ENCODE results near the gene CCDC127. TPM values are rescaled to one million over a fixed set of nuclear protein-coding genes. Genes with fewer than 3 reads are reported as not detected.
A peak's percentile ranks its signal among the peaks of the same experiment; 100 is the strongest.

Gene CCDC127
- total and polyA plus RNA-seq, 2 of the 13 experiments (the other 11 are each of a cell fraction or from before 2014, with no cell fraction given) = 2.9 to 4.3 TPM

GRCh38 chr5:219991-220390 is 2.0 kb upstream of the CCDC127 start:
- Histone ChIP-seq H3K36me3 (replicated peaks in 1 of 2; ENCODE audit: control insufficient read depth in 1 of 2, insufficient read depth in 2 of 2, low read length in 2 of 2) (peaks cover 9 to 12% of the 10 kb centered on the region in 2 experiments; a peak in 4 of 5 replicates), H4K20me1 (ENCODE audit: insufficient read depth, low read length) (peaks cover 37% of the 10 kb centered on the region), H3K9ac (ENCODE audit: insufficient read depth, low read depth, low read length) (peak overlapping the region; percentile 93), H3K9me3 (ENCODE audit: low read length) (no peaks in the 10 kb centered on the region), H3K4me3 (replicated peaks in 1 of 3; ENCODE audit: insufficient read depth in 1 of 3, low read depth in 2 of 3, low read length in 3 of 3) (peak overlapping the region; percentile 81 to 99 (median 93)), H3K4me2 (ENCODE audit: low read depth, low read length) (peak overlapping the region; percentile 94), H3K27ac (ENCODE audit: extremely low read length, insufficient read depth, low read length) (no peak overlapping the region), H3K27me3 (ENCODE audit: control insufficient read depth in 1 of 2, insufficient read depth in 2 of 2, low read length in 2 of 2) (no peaks in the 10 kb centered on the region), H3K4me1 (ENCODE audit: insufficient read depth, low read length) (peaks cover 31% of the 10 kb centered on the region), H3K79me2 (ENCODE audit: insufficient read depth, low read length) (peaks cover 65% of the 10 kb centered on the region), H2AFZ (ENCODE audit: low read length) (no peak overlapping the region)
- DNase-seq (ENCODE audit: low spot score) = no peak
- in situ Hi-C loops (cut with HindIII; ENCODE audit: extremely low pct_ligation_motif_present, low pct_unique_long_range_greater_than_20kb) = no loop called here
- POLR2A ChIA-PET = no interaction called here
- 32% methylated on average over 4 of the region's 4 CpGs for WGBS (ENCODE audit: low lambda C conversion rate)
- intact Hi-C loops (cut with micrococcal nuclease; ENCODE audit: unreplicated experiment) = loop anchor here (2.0 to 10.0 kb wide), 4 partner anchors 31 to 725 kb away; partner anchors contain the start of genes EXOC3 and PDCD6
- CTCF ChIA-PET (ENCODE audit: low intra/inter-chr PET ratio, low total read pairs) = no interaction called here
- ATAC-seq = no peak
- no peak for FAIRE-seq
- no peak for TF ChIP-seq FIP1L1 (IDR thresholded peaks at IDR 0.05; ENCODE audit: borderline replicate concordance, insufficient read depth, low read depth, low read length)
- no peak for TF ChIP-seq RFX3 (CRISPR knock-in tag; IDR thresholded peaks at IDR 0.05)
- TF ChIP-seq ZNF333 (CRISPR knock-in tag; IDR thresholded peaks at IDR 0.05; ENCODE audit: borderline replicate concordance) = no peak
- no peak for TF ChIP-seq XBP1 (CRISPR knock-in tag; IDR thresholded peaks at IDR 0.05)
- TF ChIP-seq GATAD2A (CRISPR knock-in tag; IDR thresholded peaks at IDR 0.05) = no peak
- TF ChIP-seq, protein P1, sequence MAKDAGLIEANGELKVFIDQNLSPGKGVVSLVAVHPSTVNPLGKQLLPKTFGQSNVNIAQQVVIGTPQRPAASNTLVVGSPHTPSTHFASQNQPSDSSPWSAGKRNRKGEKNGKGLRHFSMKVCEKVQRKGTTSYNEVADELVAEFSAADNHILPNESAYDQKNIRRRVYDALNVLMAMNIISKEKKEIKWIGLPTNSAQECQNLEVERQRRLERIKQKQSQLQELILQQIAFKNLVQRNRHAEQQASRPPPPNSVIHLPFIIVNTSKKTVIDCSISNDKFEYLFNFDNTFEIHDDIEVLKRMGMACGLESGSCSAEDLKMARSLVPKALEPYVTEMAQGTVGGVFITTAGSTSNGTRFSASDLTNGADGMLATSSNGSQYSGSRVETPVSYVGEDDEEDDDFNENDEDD (CRISPR knock-in tag; IDR thresholded peaks at IDR 0.05; ENCODE audit: borderline replicate concordance) = no peak
- TF ChIP-seq SMAD1 (CRISPR knock-in tag; IDR thresholded peaks at IDR 0.05; ENCODE audit: borderline replicate concordance, low read depth) = no peak
- no peak for TF ChIP-seq BHLHE40 (IDR thresholded peaks at IDR 0.05; ENCODE audit: low read length)
- no TSS peak for BruUV-seq (replicated peaks)

Data from HepG2 (cell line).